ENCODE data around the gene FAM20A. TPM values are rescaled to one million over a fixed set of nuclear protein-coding genes. Genes with fewer than 3 reads are reported as not detected.

FAM20A gene
- total and polyA plus RNA-seq, 2 of the 8 experiments (the other 6 are each of a cell fraction or from before 2014, with no cell fraction given): 3.6 to 11.9 TPM

DNA sequence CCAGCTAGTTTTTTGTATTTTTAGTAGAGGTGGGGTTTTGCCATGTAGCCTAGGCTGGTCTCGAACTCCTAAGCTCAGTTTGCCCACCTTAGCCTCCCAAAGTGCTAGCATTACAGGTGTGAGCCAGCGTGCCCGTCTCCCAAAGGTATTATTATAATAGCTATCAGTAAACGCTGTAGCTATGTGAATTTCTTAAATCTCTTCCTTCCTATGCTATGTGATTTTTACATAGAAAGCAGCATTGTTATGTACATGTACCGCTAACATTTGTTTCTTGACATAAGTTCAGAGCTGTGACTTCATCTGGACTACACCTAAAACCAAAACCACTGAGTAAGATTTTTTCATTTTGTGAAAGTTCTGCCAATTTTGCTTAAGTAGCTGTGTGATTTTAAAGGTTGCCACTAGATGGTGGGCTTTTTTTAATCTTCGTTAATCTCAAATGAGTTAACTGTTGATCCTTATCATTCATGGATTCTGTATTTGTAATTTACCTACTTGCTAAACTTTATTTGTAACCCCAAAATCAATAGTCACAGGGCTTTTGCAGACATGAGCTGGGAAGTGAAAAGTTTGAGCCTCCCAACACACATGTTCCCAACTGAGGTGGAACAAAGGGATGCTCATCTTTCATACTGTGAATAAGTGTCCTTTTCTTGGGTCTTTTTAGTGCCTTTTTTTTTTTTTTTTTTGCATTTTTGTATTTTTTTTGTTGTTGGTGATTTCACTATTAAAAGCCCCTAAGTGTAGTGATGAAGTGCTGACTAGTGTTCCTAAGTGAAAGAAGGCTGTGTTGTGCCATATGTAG is 67.1 kb downstream of the FAM20A start (continued):
- no peak for TF ChIP-seq SIN3A (conservative IDR thresholded peaks at IDR 0.05 in 1 of 2, IDR thresholded peaks at IDR 0.05 in 1 of 2; ENCODE audit: low read depth in 1 of 2, low read length in 2 of 2)
